ENCODE results near the gene DNASE1L3.
"Not testable (repeated sequence)": the region's sequence is repeated elsewhere in the genome, so short reads cannot be mapped to it uniquely, and the experiment has no call there.

Gene DNASE1L3, protein sequence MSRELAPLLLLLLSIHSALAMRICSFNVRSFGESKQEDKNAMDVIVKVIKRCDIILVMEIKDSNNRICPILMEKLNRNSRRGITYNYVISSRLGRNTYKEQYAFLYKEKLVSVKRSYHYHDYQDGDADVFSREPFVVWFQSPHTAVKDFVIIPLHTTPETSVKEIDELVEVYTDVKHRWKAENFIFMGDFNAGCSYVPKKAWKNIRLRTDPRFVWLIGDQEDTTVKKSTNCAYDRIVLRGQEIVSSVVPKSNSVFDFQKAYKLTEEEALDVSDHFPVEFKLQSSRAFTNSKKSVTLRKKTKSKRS

DNA sequence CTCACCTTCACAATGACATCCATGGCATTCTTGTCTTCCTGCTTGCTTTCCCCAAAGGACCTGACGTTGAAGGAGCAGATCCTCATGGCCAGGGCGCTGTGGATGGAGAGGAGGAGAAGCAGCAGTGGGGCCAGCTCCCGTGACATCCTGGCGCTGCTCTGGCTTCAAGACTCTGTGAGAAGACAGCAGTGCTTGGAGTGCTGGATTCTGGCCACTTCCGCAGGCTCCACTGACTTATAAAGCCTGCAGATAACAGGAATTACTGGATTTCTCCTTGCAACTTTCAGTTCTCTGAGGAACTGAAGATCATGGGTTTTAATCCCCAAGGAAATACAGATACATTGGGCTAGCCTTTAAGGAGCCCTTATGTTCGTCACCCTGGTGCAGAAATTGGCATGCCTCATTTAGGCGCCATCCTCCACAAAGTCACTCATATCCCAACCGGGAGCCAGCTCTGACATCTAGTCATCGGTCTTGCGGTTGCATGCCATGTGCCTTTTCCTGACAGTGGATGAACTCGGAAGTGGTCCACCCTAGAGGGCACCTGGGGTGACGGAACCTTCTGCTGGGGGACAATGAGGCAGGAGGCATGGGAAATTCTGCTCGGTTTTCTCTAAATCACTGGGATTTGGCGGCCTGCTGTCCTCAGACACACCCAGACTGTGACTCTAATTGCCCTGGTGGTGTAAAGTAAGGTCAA is at the start of gene DNASE1L3:
DNASE1L3 (minus strand) TSS at position 212 of the 700 bp plus-strand sequence; CDS start at position 146, 66 bp downstream.
- no peak for DNase-seq

DNA sequence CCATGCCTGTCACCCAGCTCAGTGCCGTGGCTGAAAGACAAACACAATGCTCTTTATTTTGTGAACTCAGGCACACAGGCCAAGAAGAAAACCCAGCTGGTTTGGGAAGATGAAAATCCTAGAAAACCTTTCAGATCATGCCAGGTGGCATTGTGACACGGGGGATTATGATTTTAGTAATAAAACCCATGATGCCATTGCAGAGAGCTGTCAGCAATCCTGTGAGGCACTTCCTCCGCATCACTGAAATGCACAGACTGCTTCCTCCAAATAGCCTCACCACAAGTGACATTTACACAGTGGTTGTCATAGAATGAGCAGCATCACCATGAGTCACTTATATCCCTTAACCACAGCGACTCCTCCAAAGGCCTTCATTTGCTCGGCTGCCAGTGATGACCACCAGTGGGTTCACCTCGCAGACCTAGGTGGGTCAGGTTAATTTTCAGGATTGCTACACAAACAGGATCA is 49.5 kb upstream of the DNASE1L3 start:
- peak; percentile 82 for DNase-seq

DNA sequence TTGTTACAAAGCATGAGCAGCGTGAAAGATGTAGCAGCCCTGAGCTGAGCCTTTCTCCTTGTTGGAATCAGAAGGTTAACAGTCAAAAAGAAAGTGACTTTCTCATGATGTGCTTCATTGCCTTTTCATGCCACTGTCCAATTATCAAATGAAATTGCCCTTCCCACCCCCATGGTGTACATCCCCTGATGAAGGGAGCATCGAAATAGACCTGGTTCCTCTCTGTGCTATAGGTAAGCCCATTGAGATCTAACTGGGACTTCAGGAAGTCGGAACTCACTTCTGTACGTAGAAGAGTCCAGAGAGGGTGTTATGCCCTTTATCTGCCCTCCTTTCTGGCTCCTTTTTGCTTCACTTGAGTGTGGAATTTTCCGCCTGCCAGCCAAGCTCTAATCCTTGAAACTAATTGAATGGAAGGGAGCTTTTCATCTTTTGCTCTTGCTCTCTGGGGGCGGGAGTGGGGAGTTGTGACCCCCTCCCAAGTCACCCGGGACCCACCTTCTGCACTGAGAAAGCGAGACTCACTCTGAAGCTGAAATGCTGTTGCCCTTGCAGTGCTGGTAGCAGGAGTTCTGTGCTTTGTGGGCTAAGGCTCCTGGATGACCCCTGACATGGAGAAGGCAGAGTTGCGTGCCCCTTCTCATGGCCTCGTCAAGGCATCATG is 47.8 kb upstream of the DNASE1L3 start:
- DNase-seq: no peak

DNA sequence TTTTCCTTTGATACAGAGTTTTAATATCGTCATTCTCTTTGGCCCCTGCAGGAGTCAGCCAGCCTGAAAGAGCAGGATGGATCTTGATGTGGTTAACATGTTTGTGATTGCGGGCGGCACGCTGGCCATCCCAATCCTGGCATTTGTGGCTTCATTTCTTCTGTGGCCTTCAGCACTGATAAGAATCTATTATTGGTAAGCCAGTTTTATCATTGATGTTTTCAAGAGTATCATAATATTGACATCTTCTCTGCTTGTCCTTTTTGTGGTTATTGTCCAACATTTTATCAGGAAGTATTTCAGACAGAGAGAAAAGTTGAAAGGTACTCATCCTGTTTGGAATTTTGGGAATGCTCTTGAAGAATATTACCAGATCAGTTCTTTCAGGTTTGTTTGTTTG is 45.7 kb upstream of the DNASE1L3 start:
- DNase-seq: no peak

DNA sequence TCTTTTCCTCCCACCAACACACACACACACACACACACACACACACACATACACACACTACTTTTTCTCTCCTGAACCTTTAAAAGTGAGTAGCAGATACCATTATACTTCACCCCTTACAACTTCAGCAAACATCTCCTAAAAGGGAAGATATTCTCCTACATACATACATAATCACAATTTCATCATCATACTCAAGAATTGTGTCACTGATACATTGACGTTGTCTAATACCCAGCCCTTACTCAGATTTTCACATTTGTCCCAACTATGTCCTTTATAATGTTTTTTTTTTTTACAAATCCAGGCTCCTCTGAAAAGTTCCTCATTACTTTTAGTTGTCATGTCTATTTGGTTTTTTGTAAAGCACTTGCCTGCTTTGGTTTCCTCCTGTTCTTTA is 45.3 kb upstream of the DNASE1L3 start:
- no peak for DNase-seq

DNA sequence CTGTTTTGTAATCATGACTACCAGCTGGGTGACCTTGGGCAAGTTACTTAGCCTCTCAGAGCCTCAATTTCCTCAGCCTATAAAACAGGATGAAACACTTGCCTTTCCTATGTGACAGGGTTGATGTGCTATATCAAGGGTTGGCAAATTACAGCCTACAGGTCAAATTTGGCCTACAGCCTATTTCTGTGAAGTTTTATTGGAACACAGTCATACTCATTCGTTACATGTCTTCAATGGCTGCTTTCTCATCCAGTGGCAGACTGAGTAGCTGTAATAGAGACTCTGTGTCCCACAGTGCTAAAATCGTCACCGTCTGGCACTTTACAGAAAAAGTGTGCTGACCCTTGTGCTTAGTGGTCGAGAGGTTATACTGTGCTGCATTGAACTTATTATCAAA is 43.4 kb upstream of the DNASE1L3 start:
- DNase-seq: no peak

DNA sequence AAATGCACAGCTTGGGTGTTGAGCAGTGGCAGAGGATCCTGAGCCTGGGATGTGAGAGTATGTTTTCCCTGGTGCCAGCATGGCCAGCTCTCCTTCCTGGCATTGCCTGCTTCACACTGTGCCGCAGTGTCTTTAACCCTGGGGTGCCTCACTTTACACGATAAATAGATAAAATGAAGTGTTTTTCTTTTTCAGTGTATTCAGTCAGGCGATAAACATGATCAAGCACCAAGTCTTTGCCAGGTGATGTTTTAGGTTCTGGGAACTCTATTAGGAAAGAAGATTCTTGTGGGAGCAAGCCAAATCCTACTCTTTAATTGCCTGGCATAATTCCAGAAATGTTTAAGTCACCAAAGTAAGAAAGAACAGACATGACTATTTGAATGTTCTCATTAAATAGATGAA is 40.9 kb upstream of the DNASE1L3 start:
- no peak for DNase-seq

DNA sequence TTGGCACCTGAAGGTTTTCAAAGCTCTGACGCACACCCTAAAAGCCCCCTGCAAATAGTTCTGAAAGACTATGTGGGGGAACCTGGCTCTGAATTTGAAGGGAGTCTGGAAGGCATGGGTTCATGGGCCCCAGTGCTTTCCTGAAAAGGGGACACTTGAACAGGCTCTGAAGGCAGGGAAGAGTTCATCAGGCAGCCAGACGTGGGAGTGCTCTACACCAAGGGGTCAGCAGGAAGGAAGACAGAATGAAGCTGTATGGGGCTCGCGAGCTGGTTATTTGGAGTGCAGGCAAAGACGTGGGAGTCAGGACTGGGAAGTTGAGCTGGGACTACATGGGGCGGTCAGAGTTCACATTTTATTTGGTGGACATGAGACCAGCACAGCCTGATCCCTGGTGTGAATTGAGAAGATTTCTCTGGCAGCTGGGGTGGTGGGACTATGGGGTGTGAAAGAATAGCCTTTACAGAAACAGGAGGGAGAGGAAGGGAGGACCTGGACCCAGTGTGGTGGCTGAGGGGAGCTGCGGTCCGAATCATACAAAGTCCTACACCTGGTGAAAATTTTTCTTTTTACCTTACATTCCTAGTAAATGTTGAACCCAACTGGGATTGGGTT is 39.4 kb upstream of the DNASE1L3 start:
- no peak for DNase-seq

DNA sequence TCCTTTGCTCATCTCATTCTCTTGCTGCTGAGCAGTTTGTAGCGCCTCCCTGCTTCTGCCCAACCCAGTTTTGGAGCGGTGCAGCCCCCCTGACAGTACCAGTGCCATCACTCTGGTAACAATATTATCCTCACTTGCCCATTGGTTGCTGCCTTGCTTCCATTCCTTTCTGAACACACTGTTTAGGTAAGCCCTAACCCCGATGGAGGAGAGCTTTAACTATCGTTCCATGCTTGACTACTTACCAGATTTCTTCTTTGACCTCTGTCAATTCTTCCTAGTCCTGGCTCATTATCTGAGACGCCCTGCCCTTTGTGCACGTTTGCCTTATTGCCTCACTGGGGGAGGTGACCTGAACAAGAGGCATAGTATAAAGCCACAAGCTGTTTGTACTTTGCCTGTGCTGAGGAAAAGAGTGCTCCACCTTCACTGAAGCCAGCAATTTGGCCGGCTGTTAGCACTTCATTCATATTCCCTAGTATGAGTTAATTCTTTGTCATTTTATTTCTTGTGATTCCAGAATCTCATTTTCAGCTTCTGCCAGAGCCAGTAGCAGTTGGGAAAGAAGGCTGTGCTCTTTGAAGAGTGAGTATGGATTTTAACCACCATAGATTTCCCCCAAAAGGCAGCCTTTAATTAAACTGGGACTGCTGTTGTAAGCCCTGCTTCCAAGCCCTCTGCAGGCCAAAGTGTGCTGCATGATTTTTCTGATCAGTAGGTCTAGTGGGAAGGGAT is 38.8 kb upstream of the DNASE1L3 start:
- DNase-seq: no peak

DNA sequence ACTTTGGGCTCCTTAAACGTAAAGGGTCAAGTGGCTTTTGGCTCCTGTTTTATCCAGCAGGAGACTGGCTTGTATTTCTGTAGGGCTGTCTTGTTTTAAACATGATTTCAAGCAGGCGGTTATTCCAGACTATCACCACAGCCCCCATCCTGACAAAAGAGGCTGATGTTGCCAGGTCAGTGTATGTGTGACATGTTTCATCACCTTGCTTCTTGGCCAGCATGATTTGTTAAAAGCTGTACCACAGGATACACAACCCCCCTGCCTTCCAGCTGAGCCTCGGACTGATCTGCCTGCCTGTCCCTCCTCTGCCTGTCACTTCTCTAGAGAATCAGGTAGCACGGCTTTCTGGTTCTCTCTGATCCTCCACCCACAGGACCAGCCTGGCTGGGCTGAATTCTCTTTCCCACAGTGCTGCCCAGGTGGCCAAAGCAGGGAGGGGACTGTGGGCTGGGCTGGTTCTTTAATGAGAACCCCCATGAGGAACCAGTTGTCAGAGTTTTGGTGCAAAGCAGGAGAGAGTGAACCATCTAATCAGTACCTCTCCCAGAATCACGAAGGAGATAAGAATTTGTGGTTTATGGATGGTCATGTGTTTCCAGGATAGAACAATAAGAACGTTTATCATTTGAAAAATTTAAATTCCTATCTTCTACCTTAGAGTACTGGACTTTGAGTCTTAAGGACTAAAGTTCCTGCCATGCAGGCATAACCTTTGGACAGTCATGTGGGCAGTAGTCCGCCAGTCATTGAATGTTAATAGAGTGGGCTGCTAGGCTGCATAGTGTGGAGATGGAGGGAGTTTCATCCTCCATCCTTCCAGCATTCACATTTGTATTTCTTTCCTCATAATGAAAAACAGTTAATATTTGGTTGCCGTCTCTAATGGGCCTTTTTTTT is 35.6 kb upstream of the DNASE1L3 start:
- DNase-seq: no peak

DNA sequence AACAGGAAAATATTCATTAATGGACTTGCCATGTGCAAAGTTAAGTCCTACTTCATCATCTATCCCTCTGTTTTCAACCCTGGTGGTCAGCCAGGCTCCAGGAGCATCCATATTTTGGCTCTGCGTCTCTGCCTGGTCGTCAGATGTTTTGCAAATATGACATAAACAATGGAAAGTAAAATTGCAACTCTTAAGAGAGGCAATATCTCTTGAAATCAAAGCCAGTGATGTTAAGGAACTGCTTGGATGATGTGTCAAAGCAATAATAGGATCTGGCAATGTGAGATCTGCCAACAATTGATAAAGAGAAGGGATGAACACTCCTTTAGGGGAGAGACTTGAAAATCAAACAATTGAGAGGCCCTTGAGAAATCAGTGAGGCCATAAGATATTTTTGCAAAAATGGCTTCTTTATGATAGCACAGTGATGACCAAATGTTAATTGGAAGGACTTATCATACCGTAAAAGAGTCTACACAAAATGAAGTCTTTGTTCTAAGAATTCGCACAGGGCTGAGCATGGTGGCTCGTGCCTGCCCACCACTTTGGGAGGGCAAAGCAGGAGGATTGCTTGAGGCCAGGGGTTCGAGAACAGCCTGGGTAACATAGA is 33.3 kb upstream of the DNASE1L3 start:
- DNase-seq: no peak

DNA sequence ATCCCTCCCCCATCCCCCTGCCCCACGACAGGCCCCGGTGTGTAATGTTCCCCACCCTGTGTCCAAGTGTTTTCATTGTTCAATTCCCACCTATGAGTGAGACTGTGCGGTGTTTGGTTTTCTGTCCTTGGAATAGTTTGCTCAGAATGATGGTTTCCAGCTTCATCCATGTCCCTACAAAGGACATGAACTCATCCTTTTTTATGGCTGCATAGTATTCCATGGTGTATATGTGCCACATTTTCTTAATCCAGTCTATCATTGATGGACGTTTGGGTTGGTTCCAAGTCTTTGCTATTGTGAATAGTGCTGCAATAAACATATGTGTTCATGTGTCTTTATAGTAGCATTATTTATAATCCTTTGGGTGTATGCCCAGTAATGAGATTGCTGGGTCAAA is 32.1 kb upstream of the DNASE1L3 start:
- not testable (repeated sequence) for DNase-seq

DNA sequence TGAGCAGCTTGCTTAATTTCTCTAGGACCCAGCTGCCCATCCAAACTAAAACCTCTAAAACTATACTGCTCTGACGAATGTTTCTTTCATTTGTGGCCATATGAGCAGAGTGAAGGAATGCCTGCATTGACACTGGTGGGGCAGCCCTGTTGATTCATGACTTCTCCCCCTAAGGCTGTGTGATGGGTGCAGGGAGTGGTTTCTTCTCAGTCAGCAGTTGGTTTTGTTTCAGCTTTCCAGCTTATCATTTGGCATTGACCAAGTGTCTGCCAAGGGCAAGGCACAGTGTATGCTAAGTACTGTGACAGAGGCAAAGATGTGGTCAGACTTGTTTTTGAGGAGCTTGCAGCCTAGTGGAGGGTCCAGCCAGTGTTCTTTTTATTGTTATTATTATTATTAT is 31.6 kb upstream of the DNASE1L3 start:
- no peak for DNase-seq

DNA sequence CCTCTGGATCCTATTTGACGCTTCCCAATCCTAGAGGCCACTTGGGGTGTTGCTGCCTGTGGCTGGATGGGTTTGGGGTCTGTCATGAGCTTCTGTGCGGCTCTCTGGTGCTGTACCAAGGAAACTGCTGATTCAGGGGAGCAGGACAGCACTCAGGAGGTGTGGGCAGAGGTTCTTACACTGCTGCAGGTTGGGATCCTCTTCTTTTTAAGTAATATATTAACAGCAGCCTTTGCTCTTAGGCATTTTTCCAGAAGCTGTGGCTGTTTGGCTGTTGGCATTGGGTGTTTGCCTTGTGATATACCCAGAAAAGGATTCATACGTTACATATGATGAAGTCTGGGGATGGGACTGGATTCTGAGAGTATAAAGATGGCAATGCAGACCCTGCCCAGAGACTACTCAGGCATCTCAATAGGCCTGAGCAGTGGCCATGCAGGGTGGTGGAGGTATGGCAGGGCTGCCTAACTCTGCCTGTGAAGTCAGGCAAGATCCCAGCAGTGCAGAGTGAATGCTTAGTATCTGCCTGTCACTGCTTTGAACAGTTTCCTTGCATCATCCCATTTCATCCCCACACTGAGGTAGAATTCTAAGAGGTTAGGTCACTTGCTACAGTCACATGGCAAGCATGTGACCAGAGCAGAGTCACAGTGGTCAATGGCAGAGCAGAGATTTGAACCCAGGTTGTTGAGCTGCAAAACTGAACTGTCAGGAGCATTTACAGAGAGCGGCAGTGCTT is 30.7 kb upstream of the DNASE1L3 start:
- DNase-seq: no peak

DNA sequence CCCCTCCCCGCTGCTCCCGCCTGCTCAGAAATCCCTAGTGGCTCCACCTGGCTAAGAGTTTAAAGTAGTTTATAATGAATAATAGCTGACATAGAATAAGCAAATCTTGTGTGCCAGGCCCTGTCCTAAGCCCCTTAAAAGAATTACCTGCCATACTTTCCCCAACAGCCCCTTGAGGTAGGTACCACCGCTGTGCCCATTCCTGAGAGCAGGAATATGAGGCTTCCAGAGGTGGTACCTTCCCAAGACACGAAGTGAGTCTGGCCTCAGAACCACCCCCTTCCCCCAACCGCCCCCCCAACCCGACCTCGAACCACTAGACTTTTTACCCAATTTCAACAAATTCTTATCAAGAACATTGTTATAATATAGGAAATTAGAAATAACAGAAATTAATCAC is 28.1 kb upstream of the DNASE1L3 start:
- DNase-seq: no peak

DNA sequence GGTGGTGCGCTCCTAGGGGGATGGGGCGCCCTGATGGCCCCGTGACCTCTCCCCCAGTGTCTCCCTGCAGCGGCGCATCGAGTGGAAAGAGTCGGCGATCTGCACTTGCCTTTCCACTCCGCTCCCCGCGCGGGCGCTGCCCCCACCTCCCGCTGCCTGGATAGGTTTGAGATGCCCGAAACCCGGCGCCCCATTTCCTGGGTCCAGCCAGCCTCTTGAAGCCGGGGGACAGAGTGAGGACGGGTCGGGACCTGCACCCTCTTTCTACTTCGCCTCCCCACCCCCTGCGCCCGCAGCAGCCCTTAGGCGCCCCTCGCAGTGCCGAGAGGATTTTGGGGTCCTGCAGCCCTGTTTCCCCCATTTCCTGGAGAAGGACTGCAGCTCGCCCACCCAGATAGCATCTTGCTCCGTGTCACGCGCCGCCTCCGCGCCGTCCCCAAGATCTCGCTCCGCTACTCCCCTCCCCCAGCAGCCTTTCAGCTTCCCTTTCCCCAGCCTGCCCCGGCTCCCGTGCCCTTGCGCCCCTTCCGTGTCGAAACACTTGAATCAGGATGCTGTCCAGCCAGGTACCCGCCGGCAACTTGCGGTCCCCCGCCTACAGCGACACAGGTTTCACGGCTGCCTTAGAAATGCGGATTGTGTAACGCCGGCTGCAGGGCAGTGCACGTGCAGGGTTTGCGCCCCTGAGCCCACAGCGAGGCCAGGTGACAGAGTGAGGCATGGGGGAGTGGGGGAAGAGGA is 27.3 kb upstream of the DNASE1L3 start:
- DNase-seq: peak; percentile 19

DNA sequence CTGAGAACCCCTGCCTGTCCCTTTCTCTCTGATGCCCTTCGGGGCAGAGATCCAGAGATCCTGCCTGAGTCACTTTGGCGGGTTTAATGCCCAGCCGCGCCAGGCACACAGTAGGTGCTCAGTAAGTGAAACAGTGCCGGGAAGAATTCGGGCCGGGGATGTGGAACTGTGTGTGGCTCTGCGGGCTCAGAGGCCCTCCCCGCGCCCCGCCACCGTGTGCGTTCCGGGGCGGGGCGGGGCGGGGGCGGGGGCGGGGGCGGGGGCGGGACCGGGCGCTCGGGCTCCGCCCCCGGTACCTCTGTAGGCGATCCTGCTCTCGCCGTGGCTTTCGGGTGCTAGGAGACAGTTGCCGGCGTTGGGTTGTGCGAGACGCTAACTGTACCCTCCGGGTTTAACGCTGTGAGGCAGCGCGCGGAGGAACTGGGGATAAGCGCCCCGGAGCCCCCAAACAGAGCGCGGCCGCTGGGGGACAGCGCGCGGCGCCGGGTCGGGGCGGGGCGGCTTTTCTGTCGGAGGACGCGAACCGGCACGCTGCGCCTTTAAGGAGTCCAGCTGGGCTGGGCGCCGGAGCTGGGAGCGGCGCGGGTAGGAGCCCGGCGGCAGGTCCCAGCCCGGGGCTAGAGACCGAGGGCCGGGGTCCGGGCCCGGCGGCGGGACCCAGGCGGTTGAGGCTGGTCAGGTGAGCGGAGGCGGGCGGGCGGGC is 26.6 kb upstream of the DNASE1L3 start, which contains the start of gene ABHD6:
ABHD6 (plus strand) TSS at position 555 of the 703 bp plus-strand sequence. CDS start 18,795 bp downstream, outside the sequence.
- DNase-seq: peak; percentile 72

DNA sequence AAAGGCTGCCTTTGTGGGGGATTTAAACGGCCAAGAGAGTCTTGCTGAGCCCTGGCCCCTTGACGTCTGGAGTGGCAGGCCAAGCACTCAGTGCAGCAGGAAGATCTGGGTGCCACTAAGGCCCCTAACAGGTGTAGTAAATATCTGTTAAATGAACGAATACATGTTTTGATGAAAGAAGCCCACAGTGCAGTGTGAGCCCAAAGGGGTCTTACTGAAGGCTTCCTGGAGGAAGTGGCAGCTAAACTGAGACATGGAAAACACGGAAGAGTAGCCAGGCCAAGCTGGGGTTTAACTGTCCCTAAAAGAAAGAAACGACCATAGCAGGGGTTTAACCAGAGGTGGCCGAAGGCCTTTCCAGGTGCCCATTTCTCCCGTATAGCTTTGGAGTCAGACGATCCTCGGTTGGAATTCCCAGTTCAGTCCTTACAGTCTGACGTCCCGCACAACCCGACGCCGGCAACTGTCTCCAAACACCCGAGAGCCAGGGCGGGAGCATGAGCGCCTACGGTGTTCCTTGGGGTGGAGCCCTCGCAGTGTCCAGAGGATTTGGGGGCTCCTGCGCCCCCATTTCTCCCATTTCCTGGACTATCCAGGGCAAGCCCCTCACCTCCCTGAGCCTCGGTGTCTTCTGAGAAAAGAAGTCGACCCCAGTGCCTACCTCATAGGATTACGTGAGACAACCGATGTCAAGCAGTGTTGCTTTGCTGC is 25.9 kb upstream of the DNASE1L3 start:
- no peak for DNase-seq

All from fibroblast of skin of right quadriceps (primary cell).